HEK293 (cell line): ENCODE measurements around the gene PTAR1.

Experiments used
- CTCF ChIA-PET: fragments of 350-600 bp; formaldehyde crosslinking; extraction: SDS; loops from one replicate; lab custom pipeline; 2021; ENCODE audit warnings: antibody characterized with exemption; lab: Yijun Ruan, JAX
- POLR2A ChIA-PET: fragments of 300-600 bp; formaldehyde crosslinking; extraction: SDS; loops from one replicate; lab custom pipeline; 2020; ENCODE audit warnings: antibody characterized with exemption, inconsistent platforms; lab: Yijun Ruan, JAX
- H3K27ac ChIP-seq: fragments of 200-500 bp; sonication (Bioruptor generic); 2 replicates; pipeline ENCODE4 v1.5.1; 2014; ENCODE audit warnings: low read depth, low read length, control low read depth, inconsistent platforms; ENCODE audit errors: extremely low read depth
- H3K36me3 ChIP-seq, 2 experiments: fragments of 200-500 bp in 1 of 2; sonication (Bioruptor generic) in 1 of 2; 1 replicate in 1 of 2; 2 replicates in 1 of 2; pipeline ENCODE4 v1.5.1; 2014 to 2017; ENCODE audit warnings: inconsistent platforms in 2 of 2, low read length in 2 of 2; ENCODE audit not compliant: control insufficient read depth in 2 of 2, insufficient read depth in 1 of 2
- H3K4me1 ChIP-seq: fragments of 200-500 bp; sonication (Bioruptor generic); 2 replicates; pipeline ENCODE4 v1.5.1; 2014; ENCODE audit warnings: mild to moderate bottlenecking, low read length, inconsistent platforms; ENCODE audit not compliant: control insufficient read depth, insufficient read depth
- H3K4me3 ChIP-seq: 2 replicates; pipeline ENCODE4 v1.5.1; 2011; ENCODE audit warnings: low read depth, mild to moderate bottlenecking, control low read depth, low read length, moderate library complexity
- H3K9me3 ChIP-seq: fragments of 200-500 bp; sonication (Bioruptor generic); 2 replicates; pipeline ENCODE4 v1.5.1; 2014; ENCODE audit warnings: low read depth, low read length, inconsistent platforms; ENCODE audit not compliant: control insufficient read depth, insufficient read depth
- BCL11A ChIP-seq: fragments of 450-650 bp; formaldehyde crosslinking; IDR thresholded peaks from 2 replicates; pipeline ENCODE4 v1.5.1; 2016; ENCODE audit warnings: low read depth, missing biosample characterization, missing genetic modification characterization
- SCRT1 ChIP-seq: fragments of 450-650 bp; formaldehyde crosslinking; IDR thresholded peaks from 2 replicates; pipeline ENCODE4 v1.5.1; 2016; ENCODE audit warnings: missing biosample characterization, missing genetic modification characterization, borderline replicate concordance
- ZNF114 ChIP-seq: fragments of 450-650 bp; formaldehyde crosslinking; IDR thresholded peaks from 2 replicates; pipeline ENCODE4 v1.5.0; 2017; ENCODE audit warnings: missing biosample characterization, missing genetic modification characterization
- ZNF138 ChIP-seq: fragments of 450-650 bp; formaldehyde crosslinking; IDR thresholded peaks from 2 replicates; pipeline ENCODE4 v1.5.1; 2016; ENCODE audit warnings: missing biosample characterization, missing genetic modification characterization, borderline replicate concordance
- ZNF157 ChIP-seq: fragments of 450-650 bp; formaldehyde crosslinking; IDR thresholded peaks from 2 replicates; pipeline ENCODE4 v1.5.1; 2016; ENCODE audit warnings: missing biosample characterization, missing genetic modification characterization
- ZNF335 ChIP-seq: fragments of 450-650 bp; formaldehyde crosslinking; conservative IDR thresholded peaks from 2 replicates; pipeline ENCODE4 v1.5.1; 2016; ENCODE audit warnings: missing biosample characterization, missing genetic modification characterization
- ZNF416 ChIP-seq: fragments of 450-650 bp; formaldehyde crosslinking; IDR thresholded peaks from 2 replicates; pipeline ENCODE4 v1.5.1; 2016; ENCODE audit warnings: missing biosample characterization, missing genetic modification characterization
- ZNF426 ChIP-seq: fragments of 450-650 bp; formaldehyde crosslinking; IDR thresholded peaks from 2 replicates; pipeline ENCODE4 v1.5.1; 2017; ENCODE audit warnings: missing biosample characterization, missing genetic modification characterization, mild to moderate bottlenecking, inconsistent platforms, moderate library complexity
- ZNF701 ChIP-seq: fragments of 450-650 bp; formaldehyde crosslinking; IDR thresholded peaks from 2 replicates; pipeline ENCODE4 v1.5.1; 2016; ENCODE audit warnings: missing biosample characterization, missing genetic modification characterization
- ZNF837 ChIP-seq: fragments of 450-650 bp; formaldehyde crosslinking; IDR thresholded peaks from 2 replicates; pipeline ENCODE4 v1.5.1; 2016; ENCODE audit warnings: missing biosample characterization, missing genetic modification characterization
- TF ChIP-seq, protein P1 (sequence below): fragments of 450-650 bp; formaldehyde crosslinking; IDR thresholded peaks from 2 replicates; pipeline ENCODE4 v1.5.1; 2016; ENCODE audit warnings: missing biosample characterization, missing genetic modification characterization, borderline replicate concordance
- TF ChIP-seq, protein P2 (sequence below): fragments of 450-650 bp; formaldehyde crosslinking; IDR thresholded peaks from 2 replicates; pipeline ENCODE4 v1.5.1; 2016; ENCODE audit warnings: missing biosample characterization, missing genetic modification characterization
- TF ChIP-seq, protein P3 (sequence below): fragments of 450-650 bp; IDR thresholded peaks from 2 replicates; pipeline ENCODE4 v1.5.1; 2018; ENCODE audit warnings: missing biosample characterization, missing genetic modification characterization

The PTAR1 gene

DNA sequence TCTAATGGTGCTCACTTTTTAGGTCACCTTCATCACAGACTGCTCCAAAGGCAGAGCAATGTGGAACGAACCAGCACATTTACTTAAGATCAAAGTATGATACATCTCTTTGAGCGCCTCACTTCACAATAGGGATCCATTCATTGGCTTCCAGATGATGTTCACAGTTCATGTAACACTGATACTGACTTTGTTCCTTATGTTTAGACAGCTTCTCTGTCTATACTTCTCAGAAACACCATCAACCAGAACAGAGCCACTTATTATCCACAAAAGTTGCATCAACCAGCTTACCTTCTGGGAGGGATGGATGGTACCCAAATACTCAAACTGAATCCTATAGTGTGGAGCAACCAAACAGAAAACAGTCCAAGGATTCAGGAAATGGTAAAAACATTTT lies 4.6 kb downstream of the PTAR1 start:
- POLR2A ChIA-PET: no interaction called here
- CTCF ChIA-PET: interaction anchor here (0.6 to 1.1 kb wide), 2 partner anchors 15 to 692 kb away, joined by 4 read pairs; no protein-coding TSS in a partner anchor
- H3K9me3 ChIP-seq: no peaks in the 10 kb centered on the region
- no peak for TF ChIP-seq ZNF416
- TF ChIP-seq, protein P1, sequence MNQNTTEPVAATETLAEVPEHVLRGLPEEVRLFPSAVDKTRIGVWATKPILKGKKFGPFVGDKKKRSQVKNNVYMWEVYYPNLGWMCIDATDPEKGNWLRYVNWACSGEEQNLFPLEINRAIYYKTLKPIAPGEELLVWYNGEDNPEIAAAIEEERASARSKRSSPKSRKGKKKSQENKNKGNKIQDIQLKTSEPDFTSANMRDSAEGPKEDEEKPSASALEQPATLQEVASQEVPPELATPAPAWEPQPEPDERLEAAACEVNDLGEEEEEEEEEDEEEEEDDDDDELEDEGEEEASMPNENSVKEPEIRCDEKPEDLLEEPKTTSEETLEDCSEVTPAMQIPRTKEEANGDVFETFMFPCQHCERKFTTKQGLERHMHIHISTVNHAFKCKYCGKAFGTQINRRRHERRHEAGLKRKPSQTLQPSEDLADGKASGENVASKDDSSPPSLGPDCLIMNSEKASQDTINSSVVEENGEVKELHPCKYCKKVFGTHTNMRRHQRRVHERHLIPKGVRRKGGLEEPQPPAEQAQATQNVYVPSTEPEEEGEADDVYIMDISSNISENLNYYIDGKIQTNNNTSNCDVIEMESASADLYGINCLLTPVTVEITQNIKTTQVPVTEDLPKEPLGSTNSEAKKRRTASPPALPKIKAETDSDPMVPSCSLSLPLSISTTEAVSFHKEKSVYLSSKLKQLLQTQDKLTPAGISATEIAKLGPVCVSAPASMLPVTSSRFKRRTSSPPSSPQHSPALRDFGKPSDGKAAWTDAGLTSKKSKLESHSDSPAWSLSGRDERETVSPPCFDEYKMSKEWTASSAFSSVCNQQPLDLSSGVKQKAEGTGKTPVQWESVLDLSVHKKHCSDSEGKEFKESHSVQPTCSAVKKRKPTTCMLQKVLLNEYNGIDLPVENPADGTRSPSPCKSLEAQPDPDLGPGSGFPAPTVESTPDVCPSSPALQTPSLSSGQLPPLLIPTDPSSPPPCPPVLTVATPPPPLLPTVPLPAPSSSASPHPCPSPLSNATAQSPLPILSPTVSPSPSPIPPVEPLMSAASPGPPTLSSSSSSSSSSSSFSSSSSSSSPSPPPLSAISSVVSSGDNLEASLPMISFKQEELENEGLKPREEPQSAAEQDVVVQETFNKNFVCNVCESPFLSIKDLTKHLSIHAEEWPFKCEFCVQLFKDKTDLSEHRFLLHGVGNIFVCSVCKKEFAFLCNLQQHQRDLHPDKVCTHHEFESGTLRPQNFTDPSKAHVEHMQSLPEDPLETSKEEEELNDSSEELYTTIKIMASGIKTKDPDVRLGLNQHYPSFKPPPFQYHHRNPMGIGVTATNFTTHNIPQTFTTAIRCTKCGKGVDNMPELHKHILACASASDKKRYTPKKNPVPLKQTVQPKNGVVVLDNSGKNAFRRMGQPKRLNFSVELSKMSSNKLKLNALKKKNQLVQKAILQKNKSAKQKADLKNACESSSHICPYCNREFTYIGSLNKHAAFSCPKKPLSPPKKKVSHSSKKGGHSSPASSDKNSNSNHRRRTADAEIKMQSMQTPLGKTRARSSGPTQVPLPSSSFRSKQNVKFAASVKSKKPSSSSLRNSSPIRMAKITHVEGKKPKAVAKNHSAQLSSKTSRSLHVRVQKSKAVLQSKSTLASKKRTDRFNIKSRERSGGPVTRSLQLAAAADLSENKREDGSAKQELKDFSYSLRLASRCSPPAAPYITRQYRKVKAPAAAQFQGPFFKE (tag by site-specific recombination): no peak
- no peak for TF ChIP-seq ZNF701 (tag by site-specific recombination)
- no peak for TF ChIP-seq ZNF335 (tag by site-specific recombination)
- TF ChIP-seq ZNF138 (tag by site-specific recombination): no peak
- TF ChIP-seq ZNF426 (tag by site-specific recombination): no peak
- no peak for TF ChIP-seq ZNF157 (tag by site-specific recombination)
- no peak for TF ChIP-seq ZNF837 (tag by site-specific recombination)
- TF ChIP-seq SCRT1: no peak
- TF ChIP-seq, protein P2, sequence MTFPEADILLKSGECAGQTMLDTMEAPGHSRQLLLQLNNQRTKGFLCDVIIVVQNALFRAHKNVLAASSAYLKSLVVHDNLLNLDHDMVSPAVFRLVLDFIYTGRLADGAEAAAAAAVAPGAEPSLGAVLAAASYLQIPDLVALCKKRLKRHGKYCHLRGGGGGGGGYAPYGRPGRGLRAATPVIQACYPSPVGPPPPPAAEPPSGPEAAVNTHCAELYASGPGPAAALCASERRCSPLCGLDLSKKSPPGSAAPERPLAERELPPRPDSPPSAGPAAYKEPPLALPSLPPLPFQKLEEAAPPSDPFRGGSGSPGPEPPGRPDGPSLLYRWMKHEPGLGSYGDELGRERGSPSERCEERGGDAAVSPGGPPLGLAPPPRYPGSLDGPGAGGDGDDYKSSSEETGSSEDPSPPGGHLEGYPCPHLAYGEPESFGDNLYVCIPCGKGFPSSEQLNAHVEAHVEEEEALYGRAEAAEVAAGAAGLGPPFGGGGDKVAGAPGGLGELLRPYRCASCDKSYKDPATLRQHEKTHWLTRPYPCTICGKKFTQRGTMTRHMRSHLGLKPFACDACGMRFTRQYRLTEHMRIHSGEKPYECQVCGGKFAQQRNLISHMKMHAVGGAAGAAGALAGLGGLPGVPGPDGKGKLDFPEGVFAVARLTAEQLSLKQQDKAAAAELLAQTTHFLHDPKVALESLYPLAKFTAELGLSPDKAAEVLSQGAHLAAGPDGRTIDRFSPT (tag by site-specific recombination): no peak
- peaks cover 7% of the 10 kb centered on the region for H3K4me1 ChIP-seq
- peaks cover 0 to 3% of the 10 kb centered on the region in 2 experiments; a peak in 1 of 3 replicates for H3K36me3 ChIP-seq
- no peak overlapping the region for H3K4me3 ChIP-seq
- no peak overlapping the region for H3K27ac ChIP-seq

DNA sequence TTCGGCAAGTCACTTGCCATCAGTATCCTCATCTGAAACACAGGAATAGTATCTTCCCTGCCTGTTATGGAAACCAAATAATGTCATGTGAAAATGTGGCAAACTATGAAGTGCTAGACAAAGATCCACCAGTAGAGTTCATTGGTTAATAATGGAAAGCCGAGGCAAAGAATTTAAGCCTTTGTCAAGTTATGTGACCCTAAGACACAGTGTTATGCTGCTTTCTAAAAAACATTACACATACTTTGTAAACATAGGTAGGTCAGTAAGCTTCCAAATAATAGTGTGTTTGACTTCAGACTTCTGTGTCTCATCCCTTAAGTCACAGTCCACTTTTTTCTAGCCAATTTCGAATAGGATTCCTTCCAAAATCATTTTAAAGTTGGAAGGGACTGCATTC lies 6.0 kb downstream of the PTAR1 start:
- peaks cover 7% of the 10 kb centered on the region for H3K4me1 ChIP-seq
- peaks cover 0 to 16% of the 10 kb centered on the region in 2 experiments; a peak in 1 of 3 replicates for H3K36me3 ChIP-seq
- no peak overlapping the region for H3K4me3 ChIP-seq
- H3K9me3 ChIP-seq: no peaks in the 10 kb centered on the region
- ChIA-PET CTCF (interaction anchor here (0.8 to 0.9 kb wide), 2 partner anchors 81 to 761 kb away, joined by 3 to 4 read pairs; partner anchors contain the start of gene APBA1), POLR2A (no interaction called here)
- TF ChIP-seq ZNF114 (tag by site-specific recombination): no peak
- H3K27ac ChIP-seq: no peak overlapping the region

DNA sequence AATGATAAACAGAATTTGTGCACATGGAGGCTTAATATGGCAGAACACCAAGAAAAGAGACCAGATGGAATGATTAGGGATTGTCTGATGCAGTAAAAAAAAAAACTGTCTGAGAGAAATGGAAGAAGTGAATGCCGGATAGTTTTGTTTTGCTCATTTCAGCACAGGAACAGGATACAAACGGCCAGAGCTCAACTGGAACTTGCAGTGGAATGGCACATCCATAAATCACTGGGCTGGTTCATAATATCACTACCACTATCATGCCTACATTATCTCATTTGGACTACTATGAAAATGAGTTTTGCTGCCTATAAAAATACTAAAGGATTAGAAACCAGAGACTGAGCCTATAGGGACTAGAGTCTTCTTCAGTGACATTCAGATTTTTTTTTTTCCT lies 9.7 kb downstream of the PTAR1 start:
- H3K9me3 ChIP-seq: no peaks in the 10 kb centered on the region
- no peaks in the 10 kb centered on the region for H3K4me1 ChIP-seq
- ChIA-PET CTCF (no interaction called here), POLR2A (no interaction called here)
- H3K4me3 ChIP-seq: no peak overlapping the region
- no peak overlapping the region for H3K27ac ChIP-seq
- no peak for TF ChIP-seq BCL11A (tag by site-specific recombination)
- TF ChIP-seq, protein P3, sequence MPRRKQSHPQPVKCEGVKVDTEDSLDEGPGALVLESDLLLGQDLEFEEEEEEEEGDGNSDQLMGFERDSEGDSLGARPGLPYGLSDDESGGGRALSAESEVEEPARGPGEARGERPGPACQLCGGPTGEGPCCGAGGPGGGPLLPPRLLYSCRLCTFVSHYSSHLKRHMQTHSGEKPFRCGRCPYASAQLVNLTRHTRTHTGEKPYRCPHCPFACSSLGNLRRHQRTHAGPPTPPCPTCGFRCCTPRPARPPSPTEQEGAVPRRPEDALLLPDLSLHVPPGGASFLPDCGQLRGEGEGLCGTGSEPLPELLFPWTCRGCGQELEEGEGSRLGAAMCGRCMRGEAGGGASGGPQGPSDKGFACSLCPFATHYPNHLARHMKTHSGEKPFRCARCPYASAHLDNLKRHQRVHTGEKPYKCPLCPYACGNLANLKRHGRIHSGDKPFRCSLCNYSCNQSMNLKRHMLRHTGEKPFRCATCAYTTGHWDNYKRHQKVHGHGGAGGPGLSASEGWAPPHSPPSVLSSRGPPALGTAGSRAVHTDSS: no peak
- peaks cover 0 to 36% of the 10 kb centered on the region in 2 experiments; a peak in 1 of 3 replicates for H3K36me3 ChIP-seq
